KMS-11 (cell line): Measurements from ENCODE around the gene TBC1D10B.

Experiments
- H2AFZ ChIP-seq: fragments of 200-600 bp; sonication (generic); 2 replicates; pipeline ENCODE4 v1.6.1; 2016; ENCODE audit warnings: antibody characterized with exemption, mixed run types, low read depth
- H3K27ac ChIP-seq: fragments of 200-600 bp; sonication (generic); 2 replicates; pipeline ENCODE4 v1.6.1; 2016; ENCODE audit warnings: mild to moderate bottlenecking, mixed run types
- H3K27me3 ChIP-seq: fragments of 200-600 bp; sonication (generic); 2 replicates; pipeline ENCODE4 v1.6.1; 2017; ENCODE audit warnings: mild to moderate bottlenecking, low read depth, mixed run types, moderate library complexity; ENCODE audit not compliant: insufficient read depth
- H3K36me3 ChIP-seq: fragments of 200-600 bp; sonication (generic); 2 replicates; pipeline ENCODE4 v1.6.1; 2017; ENCODE audit warnings: mild to moderate bottlenecking, mixed run types; ENCODE audit not compliant: insufficient read depth
- H3K4me1 ChIP-seq: fragments of 200-600 bp; sonication (generic); 2 replicates; pipeline ENCODE4 v1.6.1; 2016; ENCODE audit warnings: mild to moderate bottlenecking, low read depth, mixed run types; ENCODE audit not compliant: poor library complexity, severe bottlenecking
- H3K4me2 ChIP-seq: fragments of 200-600 bp; sonication (generic); 2 replicates; pipeline ENCODE4 v1.7.0; 2016; ENCODE audit warnings: mild to moderate bottlenecking, mixed run types
- H3K4me3 ChIP-seq: fragments of 200-600 bp; sonication (generic); IDR thresholded peaks from 2 replicates; pipeline ENCODE4 v1.6.1; 2017; ENCODE audit warnings: low read depth, low read length, mixed read lengths; ENCODE audit not compliant: insufficient read depth
- H3K79me2 ChIP-seq: fragments of 200-600 bp; sonication (generic); 2 replicates; pipeline ENCODE4 v1.6.1; 2016; ENCODE audit warnings: low read depth, mixed run types; ENCODE audit not compliant: insufficient read depth
- H3K9ac ChIP-seq: fragments of 200-600 bp; sonication (generic); 2 replicates; pipeline ENCODE4 v1.6.1; 2016; ENCODE audit warnings: mild to moderate bottlenecking, mixed run types
- H4K20me1 ChIP-seq: fragments of 200-600 bp; sonication (generic); 2 replicates; pipeline ENCODE4 v1.6.1; 2016; ENCODE audit warnings: mild to moderate bottlenecking, mixed run types; ENCODE audit not compliant: insufficient read depth
- CTCF ChIP-seq: fragments of 200-600 bp; sonication (generic); conservative IDR thresholded peaks from 2 replicates; pipeline ENCODE4 v1.6.1; 2017; ENCODE audit warnings: low read depth, mild to moderate bottlenecking, antibody characterized with exemption, low read length, moderate library complexity, mixed read lengths

TBC1D10B gene

GRCh38 chr16:30395155-30395991 is 25.1 kb upstream of the TBC1D10B start, which contains the start of gene ZNF48:
Gene ZNF48 (plus strand): TSS chr16:30395420. CDS start chr16:30395795, 375 bp downstream.
- H3K4me2 ChIP-seq: peak within 1 kb of the TSS; percentile 93
- H3K4me1 ChIP-seq: peaks cover 14% of the 10 kb centered on the region
- peaks cover 13% of the 10 kb centered on the region; the same call in 1 of the 2 replicates for H3K79me2 ChIP-seq
- peak within 1 kb of the TSS; percentile 87 for H2AFZ ChIP-seq
- no peaks in the 10 kb centered on the region for H4K20me1 ChIP-seq
- no peaks in the 10 kb centered on the region for H3K27me3 ChIP-seq
- peak within 1 kb of the TSS; percentile 60 for H3K9ac ChIP-seq
- H3K27ac ChIP-seq: peak within 1 kb of the TSS; percentile 36; the same call in 1 of the 2 replicates
- TF ChIP-seq CTCF: no peak
- H3K36me3 ChIP-seq: 0 out of 2 replicates have a peak, but pooled peaks cover 3% of the 10 kb centered on the region
- no peak within 1 kb of the TSS for H3K4me3 ChIP-seq

GRCh38 chr16:30394592-30395154 is 24.4 kb upstream of the TBC1D10B start:
- H3K36me3 ChIP-seq: 0 out of 2 replicates have a peak, but pooled peaks cover 3% of the 10 kb centered on the region
- H3K9ac ChIP-seq: peak overlapping the region; percentile 60; the same call in 1 of the 2 replicates
- no peak overlapping the region for H3K27ac ChIP-seq
- peaks cover 13% of the 10 kb centered on the region; the same call in 1 of the 2 replicates for H3K79me2 ChIP-seq
- peak overlapping the region; percentile 72 for H3K4me2 ChIP-seq
- H4K20me1 ChIP-seq: no peaks in the 10 kb centered on the region
- H2AFZ ChIP-seq: peak overlapping the region; percentile 87
- peaks cover 14% of the 10 kb centered on the region for H3K4me1 ChIP-seq
- no peak for TF ChIP-seq CTCF
- no peak overlapping the region for H3K4me3 ChIP-seq
- no peaks in the 10 kb centered on the region for H3K27me3 ChIP-seq

GRCh38 chr16:30383521-30383920 is 13.2 kb upstream of the TBC1D10B start:
- 0 out of 2 replicates have a peak, but pooled peaks cover 4% of the 10 kb centered on the region for H3K79me2 ChIP-seq
- H3K9ac ChIP-seq: no peak overlapping the region
- H3K36me3 ChIP-seq: no peaks in the 10 kb centered on the region
- H4K20me1 ChIP-seq: no peaks in the 10 kb centered on the region
- no peak overlapping the region for H3K27ac ChIP-seq
- no peaks in the 10 kb centered on the region for H3K27me3 ChIP-seq
- no peak for TF ChIP-seq CTCF
- H3K4me2 ChIP-seq: no peak overlapping the region
- no peak overlapping the region for H3K4me3 ChIP-seq
- H2AFZ ChIP-seq: no peak overlapping the region
- no peaks in the 10 kb centered on the region for H3K4me1 ChIP-seq

GRCh38 chr16:30382111-30382881 is 12.0 kb upstream of the TBC1D10B start, which contains the start of gene SEPTIN1:
Gene SEPTIN1 (minus strand): TSS chr16:30382561. CDS start chr16:30382542, 19 bp downstream.
- Histone ChIP-seq H2AFZ (no peak within 1 kb of the TSS), H3K9ac (no peak within 1 kb of the TSS), H3K4me3 (no peak within 1 kb of the TSS), H3K79me2 (0 out of 2 replicates have a peak, but pooled peaks cover 4% of the 10 kb centered on the region), H4K20me1 (no peaks in the 10 kb centered on the region), H3K27me3 (no peaks in the 10 kb centered on the region), H3K27ac (no peak within 1 kb of the TSS), H3K4me1 (peaks cover 2% of the 10 kb centered on the region), H3K4me2 (no peak within 1 kb of the TSS), H3K36me3 (no peaks in the 10 kb centered on the region)
- TF ChIP-seq CTCF: no peak
